ENCODE results near the gene GPR39.

GPR39 gene

GRCh38 chr2:132605236-132606180 is 188.9 kb downstream of the GPR39 start:
- no peak for DNase-seq (ENCODE audit: low spot score)

- DNase-seq (ENCODE audit: low spot score) = no peak
These were observed 190.0 kb downstream of the GPR39 start for GRCh38 chr2:132606649-132607048.

DNA sequence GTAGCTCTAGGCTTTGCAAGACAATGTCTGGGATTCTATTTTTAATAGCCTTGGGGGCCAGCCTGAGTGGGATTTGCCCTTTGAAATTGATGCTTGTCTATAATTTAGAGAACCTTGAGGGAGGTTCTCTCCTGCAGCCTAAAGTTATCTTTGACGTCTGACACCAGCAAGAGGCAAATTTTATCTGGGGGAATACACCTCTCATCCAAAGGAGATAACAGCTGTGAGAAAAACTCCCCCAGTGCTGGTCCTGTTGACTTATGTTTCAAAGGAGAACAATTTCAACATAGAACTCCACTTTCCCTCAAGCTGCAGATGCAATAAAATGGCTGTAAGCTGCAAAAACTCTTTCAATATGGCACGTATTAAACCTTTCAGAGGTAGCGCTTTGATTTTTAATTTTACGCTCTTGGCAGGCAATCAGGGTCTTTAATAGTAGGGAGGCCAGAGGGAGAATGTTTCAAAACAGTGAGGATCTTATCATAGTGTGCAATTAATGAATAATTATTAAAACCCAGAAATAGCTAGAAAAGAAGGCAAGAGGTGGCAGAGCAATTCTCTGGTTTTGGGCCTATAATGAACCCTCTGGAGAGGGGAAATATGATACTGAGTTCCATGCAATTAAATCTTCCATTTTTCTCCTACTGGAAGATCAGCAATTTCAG is 191.0 kb downstream of the GPR39 start:
- DNase-seq (ENCODE audit: low spot score) = no peak

- DNase-seq (ENCODE audit: low spot score) = no peak
These were observed 191.7 kb downstream of the GPR39 start for GRCh38 chr2:132608311-132608710.

- DNase-seq (ENCODE audit: low spot score) = no peak
These were observed 192.7 kb downstream of the GPR39 start for GRCh38 chr2:132609101-132609890.

- DNase-seq (ENCODE audit: low spot score) = no peak
These were observed 195.1 kb downstream of the GPR39 start for GRCh38 chr2:132611719-132612118.

DNA sequence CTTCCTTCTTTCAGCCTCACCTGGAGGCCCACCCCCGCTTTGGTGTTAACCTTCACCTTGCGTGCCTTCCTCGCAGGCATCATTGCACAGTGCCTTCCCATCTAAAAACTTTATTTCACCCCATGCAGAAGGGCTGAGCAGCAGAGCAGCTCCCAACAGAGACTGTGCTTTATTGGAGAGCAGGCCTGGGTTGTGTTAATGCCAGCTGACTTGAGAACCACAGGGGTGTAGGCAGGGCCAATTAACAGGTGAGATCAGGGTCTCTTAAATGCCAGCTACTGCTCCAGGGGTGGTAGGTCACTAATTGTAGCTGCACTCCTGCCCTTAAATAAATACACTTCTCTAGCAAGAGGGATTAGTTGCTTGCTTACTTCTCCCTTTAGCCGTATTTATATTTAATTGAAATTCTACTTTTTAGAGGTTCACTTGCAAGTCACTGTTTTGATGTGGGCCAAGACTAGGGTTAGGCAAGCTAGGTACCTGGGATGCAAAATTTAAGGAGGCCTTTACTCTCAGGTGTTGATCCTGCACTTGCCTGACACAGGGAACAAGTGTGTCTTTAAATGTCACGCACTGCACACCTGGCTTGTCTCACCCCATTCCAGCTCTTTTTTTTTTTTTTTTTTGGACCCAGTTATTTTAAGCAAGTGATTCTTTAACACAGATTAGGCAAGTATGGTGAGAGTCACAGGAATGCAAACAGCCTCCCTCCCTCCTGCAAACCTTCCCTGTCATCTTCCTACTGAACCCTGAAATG is 198.9 kb downstream of the GPR39 start:
- DNase-seq (ENCODE audit: low spot score) = no peak

- no peak for DNase-seq (ENCODE audit: low spot score)
These were observed 201.4 kb downstream of the GPR39 start for GRCh38 chr2:132617989-132618388.

DNA sequence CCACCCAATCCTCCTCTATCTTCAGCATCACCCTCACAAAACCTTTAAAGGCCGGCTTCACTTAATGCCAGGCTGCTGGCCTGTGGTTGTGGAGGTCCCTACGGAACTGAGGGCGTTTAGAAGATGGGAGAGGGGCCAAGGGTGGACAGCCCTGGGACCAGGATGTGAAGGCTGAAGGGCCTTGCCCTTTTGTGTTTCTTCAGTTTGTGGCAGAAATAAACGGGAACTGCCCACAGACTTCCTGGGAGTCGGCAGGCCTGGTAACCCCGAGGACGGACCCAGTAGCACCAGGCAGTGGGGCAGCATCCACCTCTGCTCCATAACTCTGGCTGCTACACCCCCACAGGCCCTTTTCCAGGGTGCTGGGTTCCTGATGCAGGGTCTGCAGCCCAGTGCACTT is 202.1 kb downstream of the GPR39 start:
- no peak for DNase-seq (ENCODE audit: low spot score)

GRCh38 chr2:132620115-132620514 is 203.5 kb downstream of the GPR39 start:
- DNase-seq (ENCODE audit: low spot score) = no peak

- DNase-seq (ENCODE audit: low spot score) = no peak
These were observed 204.7 kb downstream of the GPR39 start for GRCh38 chr2:132621131-132621875.

DNA sequence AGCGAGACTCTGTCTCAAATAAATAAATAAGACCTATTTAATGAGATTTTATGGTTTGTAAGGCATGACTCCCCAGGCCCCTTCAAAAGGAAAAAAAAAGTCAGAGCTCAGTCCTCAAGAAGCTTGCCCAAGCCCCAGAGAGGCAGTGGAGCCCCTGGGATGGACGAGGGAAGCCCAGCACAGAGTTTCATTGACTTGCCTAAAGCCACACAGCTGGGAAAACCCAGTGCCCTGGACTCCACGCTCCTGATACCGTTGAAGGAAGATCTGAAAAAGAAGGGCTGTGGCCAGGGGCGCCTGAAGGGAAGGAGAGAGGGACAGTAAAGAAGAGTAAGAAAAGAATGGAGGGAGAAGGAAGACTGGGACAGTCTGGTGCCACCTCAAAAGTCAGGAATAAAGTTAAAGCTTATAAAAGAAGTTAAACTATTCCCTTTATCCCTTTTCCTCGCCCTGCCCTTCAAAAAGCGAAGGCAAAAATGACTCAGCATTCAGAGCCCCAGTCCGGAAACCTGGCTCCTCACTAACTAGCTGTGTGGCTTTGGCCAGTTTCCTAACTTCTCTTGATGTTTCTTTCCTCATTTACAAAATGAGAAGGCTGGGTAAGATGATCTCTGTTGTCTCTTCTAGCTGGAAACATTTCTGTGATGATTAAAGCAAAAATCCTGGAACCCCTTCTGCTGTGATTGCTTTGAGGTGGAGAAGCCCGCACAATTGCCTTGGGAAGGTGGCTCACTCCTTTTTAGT is 206.7 kb downstream of the GPR39 start:
- no peak for DNase-seq (ENCODE audit: low spot score)

DNA sequence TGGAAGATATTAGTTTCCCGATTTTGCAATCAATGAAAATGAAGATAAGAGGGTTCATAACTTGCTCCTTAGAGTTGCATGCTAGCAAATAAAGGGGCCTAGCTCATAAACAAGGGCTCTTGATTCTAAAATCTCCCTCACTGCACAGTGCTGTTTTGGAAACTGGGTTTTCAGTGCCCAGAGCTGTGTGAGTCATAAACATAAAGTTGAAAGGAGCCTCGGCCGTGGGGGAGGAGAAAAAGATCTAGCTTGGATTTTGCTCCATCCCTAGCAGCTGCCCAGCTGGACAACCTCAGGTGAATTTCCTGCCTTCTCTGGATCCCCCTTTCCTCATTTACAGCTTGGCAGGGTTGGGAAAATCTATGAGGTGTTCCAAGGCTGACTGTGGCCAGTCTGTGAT is 210.9 kb downstream of the GPR39 start:
- no peak for DNase-seq (ENCODE audit: low spot score)

DNA sequence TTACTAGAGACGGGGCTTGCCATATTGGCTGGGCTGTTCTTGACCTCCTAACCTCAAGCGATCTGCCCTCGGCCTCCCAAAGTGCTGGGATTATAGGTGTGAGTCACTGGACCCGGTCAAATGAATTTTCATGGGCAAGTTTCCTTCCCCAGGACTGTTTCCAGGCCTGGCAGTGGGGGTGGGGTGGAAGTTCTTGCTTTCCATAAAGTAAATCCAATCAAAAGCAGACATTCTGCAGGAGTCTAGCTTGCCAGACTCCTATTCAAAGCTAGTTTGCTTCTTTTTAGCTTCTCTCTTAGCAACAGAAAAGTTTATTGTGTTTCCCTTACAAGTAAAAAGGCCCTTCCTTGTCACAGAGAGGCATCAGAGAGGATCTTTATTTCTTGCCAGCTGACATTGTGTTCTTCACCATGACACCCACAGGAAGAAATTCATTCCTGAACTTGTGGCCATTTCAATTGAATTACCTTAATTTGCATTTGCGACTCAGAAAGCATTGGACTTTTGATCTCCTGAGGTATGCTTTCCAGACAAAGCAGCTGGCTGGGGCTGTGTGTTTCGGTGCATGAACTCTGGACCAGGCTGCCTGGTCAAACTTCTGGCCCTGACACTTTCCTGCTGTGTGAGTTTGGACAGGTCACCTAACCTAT is 215.5 kb downstream of the GPR39 start:
- DNase-seq (ENCODE audit: low spot score) = peak; percentile 70

- no peak for DNase-seq (ENCODE audit: low spot score)
These were observed 217.0 kb downstream of the GPR39 start for GRCh38 chr2:132633635-132634034.

- no peak for DNase-seq (ENCODE audit: low spot score)
These were observed 219.7 kb downstream of the GPR39 start for GRCh38 chr2:132636346-132636745.

DNA sequence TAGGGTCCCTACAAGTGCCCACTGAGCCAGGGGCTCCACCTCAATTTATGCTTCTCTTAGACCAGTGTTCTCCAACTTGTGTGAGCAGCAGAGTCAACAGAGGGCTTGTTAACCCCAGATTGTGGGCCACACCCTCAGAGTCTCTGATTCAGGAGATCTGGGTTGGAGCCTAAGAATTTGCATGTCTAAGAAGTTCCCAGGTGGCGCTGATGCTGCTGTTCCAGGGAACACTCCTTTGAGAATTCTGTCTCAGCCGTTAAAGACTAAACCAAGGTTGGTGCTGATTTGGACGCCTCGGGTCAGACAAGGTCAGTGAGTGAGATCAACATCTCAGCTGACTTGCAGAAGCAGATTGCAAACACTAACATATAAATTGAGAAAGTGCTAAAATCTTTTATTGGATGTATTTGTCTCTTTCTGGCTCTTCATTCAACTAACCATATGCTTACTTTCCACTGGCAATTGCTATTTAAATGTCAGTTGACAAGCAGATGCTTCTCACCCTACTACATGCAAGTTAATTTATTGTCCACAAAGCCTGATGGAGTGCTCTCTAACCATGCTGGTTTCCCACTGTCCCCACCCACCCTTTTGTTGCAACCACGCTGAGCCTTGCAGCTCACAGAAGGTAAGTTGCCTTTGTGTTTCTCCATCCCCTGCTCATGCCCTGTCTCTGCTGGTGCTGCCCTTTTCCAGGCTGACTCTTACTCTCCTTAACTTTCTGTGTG is 221.9 kb downstream of the GPR39 start:
- DNase-seq (ENCODE audit: low spot score) = no peak

DNA sequence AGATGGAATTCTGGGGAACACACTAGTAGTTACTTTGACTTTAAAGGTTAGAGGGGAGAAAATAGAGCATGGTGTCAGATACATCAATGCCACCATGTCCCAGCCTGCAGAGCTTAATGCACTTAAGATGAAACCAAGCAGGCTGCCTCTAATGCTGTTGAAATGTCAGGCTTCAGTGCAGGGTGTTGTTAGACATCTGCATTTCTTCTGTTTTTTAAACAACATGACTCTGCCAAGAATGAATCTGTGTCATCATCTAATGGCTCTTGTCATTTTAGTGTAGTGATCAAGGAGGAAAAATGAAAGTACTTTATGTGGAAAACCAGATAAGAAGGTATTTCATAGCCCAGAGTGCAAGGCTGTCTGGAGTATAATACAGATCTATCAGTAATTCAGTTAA is 223.5 kb downstream of the GPR39 start:
- DNase-seq (ENCODE audit: low spot score) = no peak

GRCh38 chr2:132641819-132642218 is 225.2 kb downstream of the GPR39 start:
- DNase-seq (ENCODE audit: low spot score) = no peak

Data from globus pallidus (tissue), 1 donor.